Endometrial microvascular endothelial cells (primary cell): ENCODE measurements around the gene MYO7A. TPM values are rescaled to one million over a fixed set of nuclear protein-coding genes. Genes with fewer than 3 reads are reported as not detected.

Source experiments
- in situ Hi-C: cut with HindIII; loops from 2 replicates; pipeline ENCODE4 v1.10.0; 2017; ENCODE audit warnings: low sequenced_read_pairs, low pct_unique_long_range_greater_than_20kb; ENCODE audit errors: inconsistent ontology term
- total RNA-seq: library from RNA; depleted of rRNA; stranded (reverse); fragments of >200 nt; gene quantifications from one replicate; pipeline ENCODE4 v1.2.3, GENCODE V29; 2015; ENCODE audit errors: inconsistent ontology term

The MYO7A gene
- total RNA-seq, 1 donor from 2014 or later, result not detected

GRCh38 chr11:77108436-77108835, 19.6 kb upstream of the MYO7A start:
- in situ Hi-C loops, result no loop called here

GRCh38 chr11:77109236-77110019, 18.6 kb upstream of the MYO7A start:
- in situ Hi-C loops, result no loop called here

GRCh38 chr11:77110836-77111235, 17.2 kb upstream of the MYO7A start:
- in situ Hi-C loops, result no loop called here

GRCh38 chr11:77111277-77111676, 16.8 kb upstream of the MYO7A start:
- in situ Hi-C loops, result no loop called here

GRCh38 chr11:77111946-77112345, 16.1 kb upstream of the MYO7A start:
- in situ Hi-C loops, result no loop called here

GRCh38 chr11:77112641-77113381, 15.2 kb upstream of the MYO7A start:
- in situ Hi-C loops, result no loop called here

- in situ Hi-C loops, result no loop called here
Observed at GRCh38 chr11:77113382-77114088, 14.5 kb upstream of the MYO7A start.

GRCh38 chr11:77114089-77114463, 14.0 kb upstream of the MYO7A start:
- in situ Hi-C loops, result no loop called here

- in situ Hi-C loops, result no loop called here
Observed at GRCh38 chr11:77115181-77115611, 12.8 kb upstream of the MYO7A start.

GRCh38 chr11:77115956-77116355, 12.1 kb upstream of the MYO7A start:
- in situ Hi-C loops, result no loop called here

- in situ Hi-C loops, result no loop called here
Observed at GRCh38 chr11:77117492-77117891, 10.6 kb upstream of the MYO7A start.

- in situ Hi-C loops, result no loop called here
Observed at GRCh38 chr11:77118086-77118485, 10.0 kb upstream of the MYO7A start.

- in situ Hi-C loops, result no loop called here
Observed at GRCh38 chr11:77118971-77119370, 9.1 kb upstream of the MYO7A start.

GRCh38 chr11:77119531-77119936, 8.5 kb upstream of the MYO7A start:
- in situ Hi-C loops, result no loop called here

GRCh38 chr11:77120571-77120970, 7.5 kb upstream of the MYO7A start:
- in situ Hi-C loops, result no loop called here

GRCh38 chr11:77121096-77121640, 6.9 kb upstream of the MYO7A start:
- in situ Hi-C loops, result no loop called here

- in situ Hi-C loops, result no loop called here
Observed at GRCh38 chr11:77121876-77122575, 6.0 kb upstream of the MYO7A start.

GRCh38 chr11:77122576-77123212, 5.4 kb upstream of the MYO7A start:
- in situ Hi-C loops, result no loop called here
